Activated naive CD8-positive, alpha-beta T cell treated with anti-CD3 and anti-CD28 coated beads, Interleukin-2, amount 50 U/mL, for 16 hours (primary cell): ENCODE measurements around the gene B4GALT4.
"Not testable (repeated sequence)": the region's sequence is repeated elsewhere in the genome, so short reads cannot be mapped to it uniquely, and the experiment has no call there.

Experiments
- DNase-seq: peaks from one replicate; pipeline ENCODE4 v3.0.0-alpha.2; 2020; ENCODE audit warnings: low read depth, low spot score

The B4GALT4 gene

DNA sequence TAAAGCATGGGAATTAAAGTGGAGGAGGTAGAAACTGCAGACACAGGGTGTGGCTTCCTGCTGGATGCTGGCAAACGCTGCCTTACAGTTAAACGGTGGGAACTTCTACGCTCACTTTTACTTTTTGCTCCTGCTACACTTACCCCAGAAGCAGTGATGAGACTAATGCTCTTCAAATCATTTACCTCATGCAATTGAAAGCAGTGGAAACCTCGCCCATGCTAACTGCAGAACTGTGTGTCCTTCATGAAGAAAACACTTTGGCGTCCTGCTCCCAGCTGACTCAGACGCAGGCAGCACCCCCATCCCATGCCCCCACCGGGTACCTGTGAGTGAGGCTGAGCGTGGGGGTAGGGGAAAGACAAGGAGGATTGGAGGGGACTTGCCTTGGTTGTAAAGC, 35.5 kb downstream of the B4GALT4 start:
- DNase-seq = no peak

DNA sequence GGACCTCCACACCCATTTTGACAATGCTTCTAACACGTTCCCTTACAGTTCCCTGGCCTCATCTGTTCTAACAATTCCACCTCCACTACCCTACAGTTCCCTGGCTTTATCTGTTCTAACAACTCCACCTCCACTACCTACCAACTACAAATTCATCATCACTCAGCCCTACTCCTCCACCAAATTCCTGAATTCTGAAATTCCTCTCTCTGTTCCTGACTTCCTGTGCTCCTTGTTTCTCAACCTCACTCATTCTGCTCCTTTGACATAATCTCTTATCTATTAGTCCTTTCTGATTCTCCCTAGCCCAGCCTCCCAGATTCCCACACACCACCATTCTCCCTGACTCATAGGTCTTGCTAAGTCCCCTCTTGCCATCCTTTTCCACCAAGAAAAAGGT, 44.8 kb downstream of the B4GALT4 start:
- DNase-seq = no peak

DNA sequence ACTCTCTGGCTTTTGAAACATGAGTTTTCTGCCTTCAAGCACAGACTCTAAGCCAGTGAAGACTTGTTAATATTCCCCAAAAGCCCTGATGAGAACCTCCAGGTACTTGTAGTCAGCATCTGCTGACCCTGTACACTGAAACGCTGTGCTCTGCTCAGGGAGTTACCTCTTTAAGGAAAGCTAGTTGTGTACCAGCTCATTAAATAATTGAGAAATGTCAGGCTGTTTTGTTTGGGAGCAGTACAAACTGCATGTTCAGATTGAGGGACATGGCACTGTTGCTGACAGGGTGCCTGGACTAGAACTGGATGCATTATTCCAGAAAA, 45.6 kb downstream of the B4GALT4 start:
- DNase-seq = no peak

DNA sequence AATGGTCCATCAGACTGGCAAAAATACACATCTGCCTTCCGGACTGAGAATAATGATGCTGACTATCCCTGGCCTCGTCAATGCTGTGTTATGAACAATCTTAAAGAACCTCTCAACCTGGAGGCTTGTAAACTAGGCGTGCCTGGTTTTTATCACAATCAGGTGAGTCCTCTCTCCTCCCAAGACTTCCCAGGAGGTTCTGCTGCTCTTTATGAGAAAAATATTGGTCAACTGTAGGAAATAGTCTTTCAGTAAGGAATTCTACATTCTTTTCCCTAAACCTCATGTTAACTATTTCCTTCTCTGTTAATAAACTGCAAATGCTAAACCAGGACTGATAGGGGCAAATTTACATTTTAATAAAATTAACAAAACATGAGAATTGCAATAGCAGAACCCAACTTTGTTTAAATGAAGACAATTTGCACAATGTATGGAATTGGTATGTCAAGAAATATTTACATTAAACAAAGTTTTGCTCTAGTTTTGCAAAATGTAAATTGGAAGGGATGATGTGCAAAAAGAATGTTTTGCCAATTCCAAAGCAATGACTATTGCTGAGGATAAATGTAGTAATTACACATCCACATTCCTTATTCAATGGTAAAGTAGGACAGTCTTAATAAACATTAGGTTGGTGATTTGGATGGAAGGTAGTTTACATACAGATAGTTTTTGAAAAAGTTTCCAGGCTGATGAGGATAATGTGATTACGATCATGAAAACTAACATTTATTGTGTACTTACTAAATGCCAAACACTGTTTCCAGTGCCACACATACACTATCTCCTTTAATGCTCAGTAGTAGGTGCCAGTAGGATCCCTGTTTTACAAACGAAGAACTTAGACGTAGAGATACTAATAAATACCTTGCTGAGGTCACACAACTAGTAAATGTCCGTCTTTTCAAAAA, 46.2 kb downstream of the B4GALT4 start:
- DNase-seq = no peak

DNA sequence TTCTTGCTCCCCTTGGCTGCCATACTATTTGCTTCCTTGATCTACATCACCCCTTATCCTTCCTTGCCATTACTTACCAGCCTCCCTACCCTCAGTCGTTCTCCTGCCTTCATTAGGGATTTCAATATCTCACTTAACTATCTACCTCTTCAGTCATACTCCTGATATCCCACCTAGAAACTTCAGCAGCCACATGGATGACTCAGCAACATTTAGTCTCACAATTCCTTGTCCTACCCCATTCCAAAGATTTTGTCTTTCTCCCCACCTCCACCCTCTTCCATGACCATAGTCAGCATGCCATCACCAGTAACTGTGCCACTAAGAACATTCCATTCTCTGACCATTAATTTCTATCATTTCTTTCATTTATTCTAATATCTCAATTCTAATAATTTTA, 48.9 kb downstream of the B4GALT4 start:
- no peak for DNase-seq

DNA sequence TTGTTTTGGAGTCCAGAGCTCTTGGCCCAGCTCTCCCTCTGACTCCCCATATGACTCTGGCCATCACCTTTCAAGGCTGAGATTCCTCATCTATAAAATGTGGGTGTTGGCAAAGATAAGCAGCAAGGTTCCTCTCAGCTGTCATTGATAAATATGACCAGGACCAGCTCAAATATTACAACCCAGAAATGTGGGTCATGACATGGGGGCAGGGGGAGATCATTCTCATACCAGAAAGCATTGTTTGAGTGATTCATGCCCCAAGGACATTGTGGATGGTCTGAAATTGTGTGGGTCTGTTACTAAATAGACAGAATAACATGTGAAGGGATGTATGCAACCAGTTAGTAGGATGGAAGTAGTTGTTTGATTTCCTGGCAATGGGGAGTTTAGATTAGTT, 53.4 kb downstream of the B4GALT4 start:
- no peak for DNase-seq

DNA sequence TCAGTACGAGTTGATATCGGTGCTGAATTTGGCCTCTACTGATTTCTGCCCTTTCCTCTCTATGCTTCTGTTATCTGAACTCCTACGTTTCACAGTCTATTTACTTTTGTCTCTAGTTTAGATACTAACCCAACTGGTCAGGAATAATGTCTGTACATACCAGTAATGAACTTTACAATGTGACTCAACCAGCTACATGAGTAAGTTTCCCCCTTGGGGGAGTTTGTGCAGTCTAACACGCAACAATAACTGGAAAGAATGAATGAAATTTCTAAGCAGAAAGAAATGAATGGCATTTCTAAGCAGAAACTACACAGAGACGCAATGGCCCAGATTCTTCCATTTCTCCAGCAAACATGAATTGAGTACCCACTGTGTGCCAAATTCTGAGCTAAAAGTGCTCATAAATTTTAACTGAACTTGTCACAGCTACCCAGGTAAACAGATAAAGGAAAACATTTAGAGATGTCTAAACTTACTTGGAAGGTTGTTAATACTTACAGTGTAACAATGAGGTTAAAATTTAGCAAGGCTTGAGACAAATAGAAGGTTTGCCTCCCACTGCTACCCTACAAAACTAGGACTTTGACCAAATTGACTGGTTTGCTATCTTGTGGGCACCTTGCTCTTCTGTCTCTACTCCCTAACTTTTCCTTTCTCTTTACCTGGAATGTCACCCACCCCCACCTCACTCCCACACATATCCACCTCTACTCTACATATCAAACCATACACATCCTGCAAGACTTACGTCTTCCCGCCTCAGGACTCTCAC, 55.7 kb downstream of the B4GALT4 start:
- no peak for DNase-seq

DNA sequence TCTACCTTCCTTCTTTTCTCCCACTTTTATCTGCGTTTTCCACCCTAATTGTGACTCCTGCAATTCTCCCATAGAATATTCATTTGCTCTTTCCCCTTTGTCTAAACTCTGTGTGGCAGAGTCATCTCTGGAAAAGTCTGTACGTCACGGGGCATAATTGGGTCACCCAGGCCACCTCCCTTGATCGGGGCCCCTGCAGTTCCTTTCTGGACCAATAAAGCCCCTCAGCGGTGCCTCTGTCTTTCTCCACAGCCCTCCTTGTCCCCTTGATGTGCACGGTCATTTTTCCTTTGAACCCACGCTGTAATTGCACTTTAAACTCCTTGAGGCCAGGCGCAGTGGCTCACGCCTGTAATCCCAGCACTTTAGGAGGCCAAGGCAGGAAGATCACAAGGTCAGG, 56.6 kb downstream of the B4GALT4 start:
- DNase-seq = no peak

DNA sequence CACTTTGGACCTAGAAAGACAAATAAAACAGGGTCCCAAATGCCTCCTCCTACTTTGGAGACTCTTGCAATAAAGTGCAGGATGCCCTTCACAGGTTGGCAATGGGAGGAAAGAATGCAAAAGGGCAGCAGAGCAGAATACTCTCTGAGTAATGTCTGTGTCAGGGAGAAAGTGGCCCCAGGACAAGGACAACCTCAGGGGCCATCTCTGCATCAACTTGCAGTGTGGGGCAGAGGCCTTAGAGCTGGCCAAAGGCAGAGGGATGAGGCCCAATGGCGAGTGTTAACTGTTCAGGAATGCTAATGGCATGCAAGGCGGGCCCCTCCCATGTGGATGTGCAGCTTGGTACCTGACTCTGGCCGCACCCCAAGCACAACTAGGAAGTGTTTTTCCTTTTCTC, 58.9 kb downstream of the B4GALT4 start:
- no peak for DNase-seq

DNA sequence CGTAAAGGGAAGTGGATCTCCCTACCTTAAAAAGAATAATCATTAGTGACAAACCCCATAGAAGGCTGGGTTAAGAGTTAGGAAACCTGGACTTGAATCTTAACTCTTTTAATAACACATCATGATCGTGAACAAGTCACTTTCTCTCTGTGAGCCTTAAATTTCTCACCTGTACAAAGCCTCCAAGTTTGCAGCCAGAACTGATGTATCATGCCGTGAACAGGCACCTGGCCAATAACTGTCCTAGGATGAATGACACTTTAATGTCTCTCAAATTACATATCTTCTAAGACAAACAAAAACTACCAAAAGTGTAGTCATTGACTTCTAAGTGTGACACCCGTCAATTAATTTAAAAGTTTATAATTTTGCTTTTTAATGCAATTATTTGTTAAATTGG, 63.4 kb downstream of the B4GALT4 start:
- DNase-seq = no peak

DNA sequence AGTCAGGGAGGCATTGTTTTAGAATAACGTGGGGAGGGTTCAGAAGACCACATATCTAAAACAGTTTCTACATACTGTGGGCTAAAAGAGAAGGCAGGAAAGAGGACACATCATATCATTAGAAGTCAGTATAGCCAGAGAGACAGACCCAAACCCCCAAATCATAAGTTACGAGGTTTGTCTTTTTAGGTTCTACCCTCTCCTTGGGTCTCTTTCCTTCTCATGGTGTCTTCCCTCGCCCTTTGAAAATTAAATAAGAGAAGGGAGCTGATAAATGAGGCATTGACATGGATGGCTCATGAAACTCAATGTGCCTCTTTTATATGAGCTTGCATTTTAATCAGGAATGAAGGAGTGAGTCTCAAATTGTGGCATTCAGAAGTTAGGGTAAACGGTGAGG, 63.9 kb downstream of the B4GALT4 start:
- DNase-seq = no peak

DNA sequence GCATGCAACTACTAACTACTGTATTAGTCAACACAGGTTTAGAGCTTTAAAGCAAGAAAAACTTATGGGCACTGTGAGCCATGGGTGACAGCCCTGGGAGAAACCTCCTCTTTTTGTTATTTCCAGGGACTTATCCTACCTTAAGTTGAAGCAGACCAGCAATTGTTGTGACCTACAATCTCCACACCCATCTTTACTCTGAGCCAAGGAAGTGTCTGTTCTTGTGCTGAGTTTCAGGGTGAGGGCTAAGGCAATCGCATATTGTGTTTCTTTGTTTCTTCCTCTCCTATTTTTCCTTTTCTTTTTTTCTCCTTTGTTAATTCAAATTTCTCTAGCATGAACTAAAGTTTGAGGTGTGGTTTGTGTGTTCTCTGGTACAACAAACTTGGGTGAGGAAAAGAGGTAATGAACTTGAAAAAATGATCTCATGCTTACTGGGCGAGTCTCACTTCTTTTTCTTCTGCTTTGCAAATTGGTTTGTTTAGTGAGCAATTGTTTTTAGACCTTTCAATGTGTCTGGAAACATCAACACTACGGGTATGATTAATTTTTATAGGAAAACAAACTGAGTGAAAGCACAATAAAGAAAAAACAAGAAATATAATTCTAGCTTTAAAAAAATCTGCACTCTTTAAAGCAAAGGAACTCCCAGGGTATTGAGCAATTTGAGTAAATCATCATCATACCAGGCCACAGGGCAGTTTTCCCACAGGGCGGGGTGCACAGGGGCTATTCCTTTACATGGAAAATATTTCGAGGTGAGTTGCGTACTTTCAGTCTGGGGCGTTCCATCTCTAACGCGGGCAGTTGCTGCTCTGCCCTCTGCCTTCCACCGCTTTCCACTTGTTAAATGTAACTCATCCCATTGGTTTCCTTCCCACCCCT, 64.6 kb downstream of the B4GALT4 start:
- DNase-seq = no peak

DNA sequence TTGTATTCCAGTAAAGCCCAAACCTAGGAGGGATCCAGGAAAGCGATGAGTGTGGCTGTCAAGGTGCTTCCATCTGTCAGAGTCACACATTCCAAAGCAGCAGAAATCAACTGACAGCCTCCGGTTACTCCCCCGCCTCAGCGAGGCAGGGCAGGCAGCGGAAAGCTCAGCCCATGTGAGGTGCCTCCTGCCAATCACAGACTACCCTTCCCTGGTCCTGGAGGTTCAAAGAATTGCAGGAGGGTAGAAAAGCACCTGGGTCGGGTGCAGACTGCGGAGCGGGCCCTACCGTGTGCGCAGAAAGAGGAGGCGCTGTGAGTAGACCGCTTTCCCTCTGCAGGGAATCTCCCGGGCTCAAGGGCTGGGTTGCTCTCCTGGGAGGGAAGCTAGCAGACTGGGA, 67.4 kb downstream of the B4GALT4 start, which contains the start of gene UPK1B:
Gene UPK1B (plus strand): TSS at position 274 of the 400 bp plus-strand sequence. CDS start 13,144 bp downstream, outside the sequence.
- no peak for DNase-seq

DNA sequence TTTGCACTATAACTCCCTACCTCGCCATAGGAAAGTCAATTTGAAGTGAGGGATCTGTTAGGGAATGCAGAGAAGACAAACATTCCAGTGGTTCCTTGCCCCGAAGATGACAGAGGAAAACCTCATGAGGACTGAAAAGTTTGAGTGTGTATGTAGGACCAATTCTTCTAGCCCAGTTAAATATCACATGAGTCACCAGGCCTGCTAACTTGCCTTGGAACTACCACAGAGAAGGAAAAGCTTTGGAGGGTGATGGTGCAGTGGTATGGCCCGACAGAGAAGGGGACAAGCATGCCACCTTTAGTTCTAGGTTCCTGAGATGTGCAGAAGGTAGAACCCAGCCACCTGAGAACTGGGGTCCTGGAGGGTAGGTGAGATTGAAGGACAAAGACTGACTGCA, 69.9 kb downstream of the B4GALT4 start:
- no peak for DNase-seq

DNA sequence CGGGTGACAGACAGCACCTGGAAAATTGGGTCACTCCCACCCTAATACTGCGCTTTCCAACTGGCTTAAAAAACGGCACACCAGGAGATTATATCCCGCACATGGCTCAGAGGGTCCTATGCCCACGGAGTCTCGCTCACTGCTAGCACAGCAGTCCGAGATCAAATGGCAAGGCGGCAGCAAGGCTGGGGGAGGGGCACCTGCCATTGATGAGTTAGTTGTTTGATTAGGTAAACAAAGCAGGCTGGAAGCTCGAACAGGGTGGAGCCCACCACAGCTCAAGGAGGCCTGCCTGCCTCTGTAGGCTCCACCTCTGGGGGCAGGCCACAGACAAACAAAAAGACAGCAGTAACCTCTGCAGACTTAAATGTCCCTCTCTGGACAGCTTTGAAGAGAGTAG, 75.9 kb downstream of the B4GALT4 start:
- not testable (repeated sequence) for DNase-seq
